Breast epithelium (tissue), 4 donors: ENCODE results near the gene SNCAIP. TPM values are rescaled to one million over a fixed set of nuclear protein-coding genes. Genes with fewer than 3 reads are reported as not detected.

Source experiments
- DNase-seq, 2 donors: peaks; one replicate each; pipeline ENCODE4 v3.0.0-alpha.2; 2019; ENCODE audit warnings: low spot score in 2 of 2
- H3K27ac ChIP-seq, 2 donors: fragments of 200-600 bp; sonication (generic) in 1 of 2; one replicate each; pipeline ENCODE4 v1.5.1; 2016 to 2019; ENCODE audit warnings: mild to moderate bottlenecking in 1 of 2
- H3K27me3 ChIP-seq, 2 donors: fragments of 200-600 bp; sonication (generic) in 1 of 2; one replicate each; pipeline versions ENCODE4 v1.5.1 to v1.6.0; 2017 to 2019; ENCODE audit warnings: control low read depth in 1 of 2, mild to moderate bottlenecking in 1 of 2
- H3K36me3 ChIP-seq: fragments of 200-600 bp; one replicate; pipeline ENCODE4 v1.5.1; 2019
- H3K4me1 ChIP-seq, 2 donors: fragments of 200-600 bp; sonication (generic); one replicate each; pipeline ENCODE4 v1.5.1; 2016 to 2019; ENCODE audit warnings: control low read depth in 1 of 2
- H3K4me3 ChIP-seq, 3 donors: fragments of 200-600 bp; sonication (generic); 1 replicate in 2 of 3; 2 replicates in 1 of 3; pipeline ENCODE4 v1.5.1; 2016 to 2019; ENCODE audit warnings: mild to moderate bottlenecking in 3 of 3, moderate library complexity in 2 of 3
- H3K9me3 ChIP-seq, 2 donors: fragments of 200-600 bp; sonication (generic) in 1 of 2; one replicate each; pipeline ENCODE4 v1.5.1; 2016 to 2019; ENCODE audit warnings: control low read depth in 1 of 2
- POLR2A ChIP-seq: fragments of 450-650 bp; IDR thresholded peaks from one replicate; pipeline ENCODE4 v1.6.1; 2016; ENCODE audit warnings: antibody characterized with exemption, mild to moderate bottlenecking, moderate library complexity
- POLR2AphosphoS5 ChIP-seq, 3 donors: sonication (generic); formaldehyde crosslinking; IDR thresholded peaks; one replicate each; pipeline ENCODE4 v1.6.1; 2017; ENCODE audit warnings: antibody characterized with exemption in 3 of 3
- intact Hi-C: fragments of 100-400 bp; cut with DNase I; formaldehyde crosslinking; loops from one replicate; pipeline ENCODE4 v1.15.1; 2023; ENCODE audit warnings: low total_unique reads
- total RNA-seq, 3 donors: library from RNA; depleted of rRNA; stranded (reverse); fragments of >200 nt; gene quantifications; one replicate each; pipeline ENCODE4 v1.1.0, GENCODE V29; 2016
- TF ChIP-seq, protein P1 (sequence below), 3 donors: fragments of 450-650 bp; IDR thresholded peaks; one replicate each; pipeline ENCODE4 v1.5.1; 2016 to 2017; ENCODE audit warnings: antibody characterized with exemption in 3 of 3, mild to moderate bottlenecking in 3 of 3, moderate library complexity in 3 of 3

Gene SNCAIP
- total RNA-seq, 3 donors from 2014 or later = 9.8 to 15.4 (median 10.9) TPM

DNA sequence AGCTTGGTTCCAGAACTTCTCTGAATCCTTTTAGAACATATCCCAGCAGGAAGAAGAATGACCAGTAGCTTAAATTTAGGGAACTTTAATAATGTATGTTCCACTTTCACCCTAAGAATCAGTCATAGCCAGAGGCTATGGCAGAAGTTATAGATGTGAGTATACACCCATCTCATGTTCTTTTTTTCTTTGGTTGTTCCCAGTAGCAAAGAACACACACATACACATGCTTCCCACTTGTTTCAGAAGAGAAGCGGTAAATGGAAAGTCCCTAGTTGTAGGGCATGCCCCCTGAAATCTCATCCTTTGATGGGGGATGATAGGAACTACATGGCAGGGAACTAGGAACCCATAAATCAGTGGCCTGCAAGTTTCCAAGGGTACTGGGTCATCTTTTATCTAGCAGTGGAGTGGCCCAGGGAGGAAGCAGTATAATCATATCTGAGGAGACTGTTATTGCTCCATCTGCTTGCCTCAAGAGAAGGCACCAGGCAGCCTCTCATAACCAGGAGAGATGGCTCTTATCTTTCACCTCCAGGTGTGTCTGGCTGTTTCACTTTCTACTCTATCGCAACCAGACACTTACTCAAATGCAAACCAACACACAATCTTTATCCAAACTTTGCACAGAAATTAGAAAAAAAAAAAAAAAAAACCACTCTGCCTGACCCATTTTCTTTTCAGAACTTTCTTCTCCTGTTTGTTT lies 109.5 kb downstream of the SNCAIP start:
- Histone ChIP-seq H3K27me3 (no peaks in the 10 kb centered on the region), H3K36me3 (no peaks in the 10 kb centered on the region), H3K4me1 (no peaks in the 10 kb centered on the region), H3K4me3 (no peak overlapping the region), H3K27ac (no peak overlapping the region), H3K9me3 (no peaks in the 10 kb centered on the region)
- no peak for DNase-seq
- TF ChIP-seq, protein P1, sequence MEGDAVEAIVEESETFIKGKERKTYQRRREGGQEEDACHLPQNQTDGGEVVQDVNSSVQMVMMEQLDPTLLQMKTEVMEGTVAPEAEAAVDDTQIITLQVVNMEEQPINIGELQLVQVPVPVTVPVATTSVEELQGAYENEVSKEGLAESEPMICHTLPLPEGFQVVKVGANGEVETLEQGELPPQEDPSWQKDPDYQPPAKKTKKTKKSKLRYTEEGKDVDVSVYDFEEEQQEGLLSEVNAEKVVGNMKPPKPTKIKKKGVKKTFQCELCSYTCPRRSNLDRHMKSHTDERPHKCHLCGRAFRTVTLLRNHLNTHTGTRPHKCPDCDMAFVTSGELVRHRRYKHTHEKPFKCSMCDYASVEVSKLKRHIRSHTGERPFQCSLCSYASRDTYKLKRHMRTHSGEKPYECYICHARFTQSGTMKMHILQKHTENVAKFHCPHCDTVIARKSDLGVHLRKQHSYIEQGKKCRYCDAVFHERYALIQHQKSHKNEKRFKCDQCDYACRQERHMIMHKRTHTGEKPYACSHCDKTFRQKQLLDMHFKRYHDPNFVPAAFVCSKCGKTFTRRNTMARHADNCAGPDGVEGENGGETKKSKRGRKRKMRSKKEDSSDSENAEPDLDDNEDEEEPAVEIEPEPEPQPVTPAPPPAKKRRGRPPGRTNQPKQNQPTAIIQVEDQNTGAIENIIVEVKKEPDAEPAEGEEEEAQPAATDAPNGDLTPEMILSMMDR (IDR thresholded peaks at IDR 0.05) = no peak
- intact Hi-C loops = no loop called here

- Histone ChIP-seq H3K4me3 (no peak overlapping the region), H3K4me1 (no peaks in the 10 kb centered on the region), H3K9me3 (no peaks in the 10 kb centered on the region), H3K27me3 (no peaks in the 10 kb centered on the region), H3K27ac (no peak overlapping the region), H3K36me3 (no peaks in the 10 kb centered on the region)
- TF ChIP-seq, protein P1 (IDR thresholded peaks at IDR 0.05) = no peak
- TF ChIP-seq POLR2A (no peak), POLR2AphosphoS5 (IDR thresholded peaks at IDR 0.05) (no peak)
- intact Hi-C loops = no loop called here
- no peak for DNase-seq
Measured at GRCh38 chr5:122423221-122423620, 111.2 kb downstream of the SNCAIP start.

GRCh38 chr5:122424132-122424531 lies 112.1 kb downstream of the SNCAIP start:
- no peak overlapping the region for H3K27ac ChIP-seq
- DNase-seq = no peak
- TF ChIP-seq, protein P1 (IDR thresholded peaks at IDR 0.05) = no peak
- TF ChIP-seq POLR2A = no peak
- no peak for TF ChIP-seq POLR2AphosphoS5 (IDR thresholded peaks at IDR 0.05)

DNA sequence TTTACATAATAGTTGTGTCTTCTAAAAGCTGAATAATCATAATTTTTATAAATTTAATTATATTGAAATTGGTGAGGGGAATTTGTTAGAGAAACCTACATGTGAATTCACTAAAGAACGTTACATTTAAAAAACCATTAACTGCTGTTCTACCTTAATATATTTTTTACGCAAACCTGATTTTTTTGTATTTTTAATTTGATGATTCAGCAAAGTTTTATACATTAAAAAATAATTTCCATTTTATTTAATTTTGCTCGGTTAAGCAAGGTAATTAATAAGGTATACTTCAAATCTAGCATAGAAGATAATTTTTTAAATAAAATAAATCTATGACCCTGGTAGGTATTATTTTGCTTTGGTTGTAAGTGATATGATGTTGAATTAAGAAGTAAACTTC lies 114.3 kb downstream of the SNCAIP start:
- intact Hi-C loops = no loop called here
- no peaks in the 10 kb centered on the region for H3K9me3 ChIP-seq
- TF ChIP-seq POLR2A (no peak), POLR2AphosphoS5 (IDR thresholded peaks at IDR 0.05) (no peak)
- TF ChIP-seq, protein P1 (IDR thresholded peaks at IDR 0.05) = no peak

More at GRCh38 chr5:122424132-122424531, 112.1 kb downstream of the SNCAIP start:
- H3K9me3 ChIP-seq = no peaks in the 10 kb centered on the region
- no peaks in the 10 kb centered on the region for H3K4me1 ChIP-seq
- H3K27me3 ChIP-seq = no peaks in the 10 kb centered on the region
- H3K36me3 ChIP-seq = no peaks in the 10 kb centered on the region
- H3K4me3 ChIP-seq = no peak overlapping the region
- intact Hi-C loops = no loop called here

GRCh38 chr5:122427621-122428020 lies 115.6 kb downstream of the SNCAIP start:
- H3K27me3 ChIP-seq = no peaks in the 10 kb centered on the region
- H3K4me3 ChIP-seq = no peak overlapping the region
- no peaks in the 10 kb centered on the region for H3K4me1 ChIP-seq
- H3K9me3 ChIP-seq = no peaks in the 10 kb centered on the region
- DNase-seq = no peak
- H3K36me3 ChIP-seq = no peaks in the 10 kb centered on the region
- TF ChIP-seq, protein P1 (IDR thresholded peaks at IDR 0.05) = no peak
- TF ChIP-seq POLR2AphosphoS5 (IDR thresholded peaks at IDR 0.05) (no peak), POLR2A (no peak)
- H3K27ac ChIP-seq = no peak overlapping the region
- intact Hi-C loops = no loop called here

More for the DNA sequence above, 114.3 kb downstream of the SNCAIP start:
- Histone ChIP-seq H3K27ac (no peak overlapping the region), H3K4me1 (no peaks in the 10 kb centered on the region), H3K36me3 (no peaks in the 10 kb centered on the region), H3K4me3 (no peak overlapping the region), H3K27me3 (no peaks in the 10 kb centered on the region)
- no peak for DNase-seq
